K562 (cell line): Measurements from ENCODE around the gene MAPK8IP2. TPM values are rescaled to one million over a fixed set of nuclear protein-coding genes. Genes with fewer than 3 reads are reported as not detected.

Source experiments
- MGA ChIP-seq: fragments of 450-650 bp; IDR thresholded peaks from 2 replicates; pipeline ENCODE4 v1.6.1; 2016; ENCODE audit warnings: mild to moderate bottlenecking, moderate library complexity
- polyA plus RNA-seq, 8 experiments: library from polyadenylated mRNA; depleted of rRNA in 4 of 8; stranded (reverse) in 5 of 8; unstranded in 3 of 8; fragments of >200 nt; fragmentation: Nextera tagmentation in 2 of 8; fragmentation: Illumina TruSeq in 1 of 8; extraction: Ambion mirVana in 2 of 8; extraction: Trizol in 1 of 8; gene quantifications; 2 replicates each; pipeline versions ENCODE4 v1.2.1 to v1.2.3, GENCODE V29; 2011 to 2014; ENCODE audit warnings: inconsistent platforms in 1 of 8, missing spikeins in 1 of 8
- total RNA-seq, 7 experiments: library from RNA; depleted of rRNA in 6 of 7; stranded (reverse); fragments of >200 nt in 6 of 7; fragmentation: Illumina TruSeq in 2 of 7; extraction: Trizol in 2 of 7; gene quantifications; 2 replicates each; pipeline versions ENCODE4 v1.2.1 to v1.2.3, GENCODE V29; 2011 to 2021; ENCODE audit warnings: low replicate concordance in 1 of 7

The MAPK8IP2 gene
- total and polyA plus RNA-seq, 9 of the 15 experiments (the other 6 are each of a cell fraction or from before 2014, with no cell fraction given), result 0.01 to 0.47 (median 0.07) TPM; not detected in 2

GRCh38 chr22:50606165-50606945 is 5.8 kb downstream of the MAPK8IP2 start (continued):
- no peak for TF ChIP-seq MGA
